ENCODE data around the gene GRIP2. TPM values are rescaled to one million over a fixed set of nuclear protein-coding genes. Genes with fewer than 3 reads are reported as not detected.

The GRIP2 gene
- total RNA-seq, 1 experiment from 2014 or later, result 4.5 TPM

DNA sequence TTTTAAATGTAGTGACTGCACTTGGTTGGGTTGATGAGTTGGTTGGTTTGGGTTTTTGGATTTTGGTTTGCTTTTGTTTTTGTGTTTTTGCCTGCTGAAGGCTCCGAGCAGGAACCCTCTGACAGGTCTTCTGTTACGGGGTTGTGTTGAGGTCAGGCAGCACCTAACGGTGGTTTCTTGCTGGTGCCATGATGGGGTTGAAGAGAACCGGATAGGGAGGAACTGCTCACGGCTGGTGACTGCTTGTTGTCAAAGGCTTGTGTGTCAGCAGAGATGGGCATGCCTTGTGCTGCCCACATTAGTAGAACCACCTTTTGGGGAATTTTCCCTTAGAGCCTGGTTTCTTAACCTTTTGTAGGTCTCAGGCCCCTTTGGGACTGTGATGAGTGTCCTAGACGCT is 95.8 kb downstream of the GRIP2 start:
- Mint-ChIP-seq H3K4me1 (ENCODE audit: low read depth, unreplicated experiment) (no peaks in the 10 kb centered on the region), H3K27me3 (ENCODE audit: insufficient read depth, unreplicated experiment) (no peaks in the 10 kb centered on the region), H3K4me3 (ENCODE audit: unreplicated experiment) (no peak overlapping the region), H3K36me3 (ENCODE audit: insufficient read depth, unreplicated experiment) (peaks cover 45% of the 10 kb centered on the region), H3K27ac (ENCODE audit: unreplicated experiment) (no peak overlapping the region), H3K9me3 (ENCODE audit: unreplicated experiment) (peaks cover 12% of the 10 kb centered on the region)
- Histone ChIP-seq H3K9me3 (no peaks in the 10 kb centered on the region), H3K4me3 (ENCODE audit: low read depth, low read length) (no peak overlapping the region), H3K36me3 (ENCODE audit: control insufficient read depth, insufficient read depth, low read length) (peaks cover 9% of the 10 kb centered on the region), H3K27me3 (replicated peaks; ENCODE audit: control insufficient read depth, insufficient read depth, low read length) (no peaks in the 10 kb centered on the region), H3K4me1 (no peaks in the 10 kb centered on the region)
- DNase-seq, result no peak
- CTCF ChIA-PET, result no interaction called here
- POLR2A ChIA-PET, result no interaction called here
- intact Hi-C loops (cut with micrococcal nuclease; ENCODE audit: unreplicated experiment), result no loop called here
- TF ChIP-seq CTCF (IDR thresholded peaks at IDR 0.05; ENCODE audit: insufficient read depth in 1 of 2, low read depth in 1 of 2, low read length in 1 of 2, severe bottlenecking in 1 of 2, unreplicated experiment in 1 of 2), result no peak
- BruUV-seq (replicated peaks), result no TSS peak

DNA sequence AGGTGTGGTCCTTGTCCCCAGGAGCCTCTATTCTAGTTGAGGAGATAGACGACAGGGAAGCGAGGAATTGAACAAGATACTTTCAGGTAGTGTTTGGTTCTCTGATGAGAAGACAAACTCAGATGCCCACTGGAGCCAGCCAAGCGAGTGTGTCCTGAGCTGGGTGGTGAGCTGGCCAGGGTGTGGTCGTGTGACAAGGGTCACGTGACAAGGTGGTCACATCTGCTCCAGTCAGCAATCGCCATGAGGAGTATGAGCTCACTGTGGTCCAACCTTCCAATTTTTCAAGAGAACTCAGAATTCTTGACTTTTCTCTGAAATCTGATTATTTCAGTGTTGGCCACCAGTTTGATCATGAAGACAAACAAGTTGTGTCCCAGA is 98.2 kb downstream of the GRIP2 start:
- Mint-ChIP-seq H3K4me1 (ENCODE audit: low read depth, unreplicated experiment) (no peaks in the 10 kb centered on the region), H3K9me3 (ENCODE audit: unreplicated experiment) (peaks cover 4% of the 10 kb centered on the region), H3K27me3 (ENCODE audit: insufficient read depth, unreplicated experiment) (no peaks in the 10 kb centered on the region), H3K36me3 (ENCODE audit: insufficient read depth, unreplicated experiment) (peaks cover 24% of the 10 kb centered on the region), H3K4me3 (ENCODE audit: unreplicated experiment) (no peak overlapping the region), H3K27ac (ENCODE audit: unreplicated experiment) (no peak overlapping the region)
- intact Hi-C loops (cut with micrococcal nuclease; ENCODE audit: unreplicated experiment), result no loop called here
- DNase-seq, result no peak
- ChIA-PET POLR2A (no interaction called here), CTCF (no interaction called here)
- Histone ChIP-seq H3K9me3 (no peaks in the 10 kb centered on the region), H3K27me3 (replicated peaks; ENCODE audit: control insufficient read depth, insufficient read depth, low read length) (no peaks in the 10 kb centered on the region), H3K36me3 (ENCODE audit: control insufficient read depth, insufficient read depth, low read length) (no peaks in the 10 kb centered on the region), H3K4me1 (no peaks in the 10 kb centered on the region), H3K4me3 (ENCODE audit: low read depth, low read length) (no peak overlapping the region)
- no peak for TF ChIP-seq CTCF (IDR thresholded peaks at IDR 0.05; ENCODE audit: insufficient read depth in 1 of 2, low read depth in 1 of 2, low read length in 1 of 2, severe bottlenecking in 1 of 2, unreplicated experiment in 1 of 2)
- BruUV-seq (replicated peaks), result no TSS peak

- Mint-ChIP-seq H3K27ac (ENCODE audit: unreplicated experiment) (no peak overlapping the region), H3K36me3 (ENCODE audit: insufficient read depth, unreplicated experiment) (peaks cover 26% of the 10 kb centered on the region), H3K9me3 (ENCODE audit: unreplicated experiment) (no peaks in the 10 kb centered on the region), H3K4me1 (ENCODE audit: low read depth, unreplicated experiment) (no peaks in the 10 kb centered on the region), H3K27me3 (ENCODE audit: insufficient read depth, unreplicated experiment) (no peaks in the 10 kb centered on the region), H3K4me3 (ENCODE audit: unreplicated experiment) (no peak overlapping the region)
- Histone ChIP-seq H3K27me3 (replicated peaks; ENCODE audit: control insufficient read depth, insufficient read depth, low read length) (no peaks in the 10 kb centered on the region), H3K4me3 (ENCODE audit: low read depth, low read length) (no peak overlapping the region), H3K4me1 (no peaks in the 10 kb centered on the region), H3K36me3 (ENCODE audit: control insufficient read depth, insufficient read depth, low read length) (no peaks in the 10 kb centered on the region; the same call in 1 of the 2 replicates), H3K9me3 (no peaks in the 10 kb centered on the region)
- ChIA-PET POLR2A (no interaction called here), CTCF (no interaction called here)
- no TSS peak for BruUV-seq (replicated peaks)
- TF ChIP-seq CTCF (IDR thresholded peaks at IDR 0.05; ENCODE audit: insufficient read depth in 1 of 2, low read depth in 1 of 2, low read length in 1 of 2, severe bottlenecking in 1 of 2, unreplicated experiment in 1 of 2), result no peak
- no peak for DNase-seq
- intact Hi-C loops (cut with micrococcal nuclease; ENCODE audit: unreplicated experiment), result no loop called here
These were observed 98.8 kb downstream of the GRIP2 start for GRCh38 chr3:14441240-14441919.
